Measurements from ENCODE around the gene C10orf90. TPM values are rescaled to one million over a fixed set of nuclear protein-coding genes. Genes with fewer than 3 reads are reported as not detected.

C10orf90 gene
- total RNA-seq (not detected), total RNA-seq (0 to 0.20 (median 0) reads per million in 172 experiments)
- 0.09 TPM for polyA plus RNA-seq (2013, experiment 1 of 2)
- 0.08 TPM for polyA plus RNA-seq (2013, experiment 2 of 2)

GRCh38 chr10:126670056-126670894, at the start of gene C10orf90:
Gene C10orf90, minus strand, starts transcription at chr10:126670693. Its CDS starts 213 bp downstream, at chr10:126670480.
- ATAC-seq (ENCODE audit: poor library complexity) (no peak), DNase-seq (no peak)
- no peaks in the 10 kb centered on the region for H3K9me3 Mint-ChIP-seq
- no peaks in the 10 kb centered on the region for H3K4me1 Mint-ChIP-seq (ENCODE audit: low read depth)
- H3K36me3 Mint-ChIP-seq (ENCODE audit: low read depth) = no peaks in the 10 kb centered on the region
- Histone ChIP-seq H3K9me3 (ENCODE audit: control insufficient read depth in 1 of 2, insufficient read depth in 1 of 2, low read length in 2 of 2) (peaks cover 0 to 4% of the 10 kb centered on the region in 2 experiments), H3K27ac (ENCODE audit: low read depth in 1 of 2, low read length in 2 of 2) (no peak within 1 kb of the TSS), H3K27me3 (ENCODE audit: control insufficient read depth in 1 of 2, insufficient read depth in 2 of 2, low read length in 2 of 2) (no peaks in the 10 kb centered on the region), H3K4me3 (ENCODE audit: low read length) (no peak within 1 kb of the TSS), H3K36me3 (ENCODE audit: insufficient read depth, low read length) (no peaks in the 10 kb centered on the region), H3K4me1 (ENCODE audit: insufficient read depth, low read length) (no peaks in the 10 kb centered on the region)
- intact Hi-C loops (cut with DNase I, micrococcal nuclease) = no loop called here
- H3K27ac Mint-ChIP-seq = no peak within 1 kb of the TSS
- TF ChIP-seq CTCF (IDR thresholded peaks at IDR 0.05) = no peak
- H3K27me3 Mint-ChIP-seq = no peaks in the 10 kb centered on the region
- ChIA-PET CTCF (no interaction called here), POLR2A (no interaction called here)
- H3K4me3 Mint-ChIP-seq = no peak within 1 kb of the TSS

- Histone ChIP-seq H3K4me3 (ENCODE audit: low read length) (no peak overlapping the region), H3K4me1 (ENCODE audit: insufficient read depth, low read length) (no peaks in the 10 kb centered on the region), H3K27ac (ENCODE audit: low read depth in 1 of 2, low read length in 2 of 2) (no peak overlapping the region), H3K27me3 (ENCODE audit: control insufficient read depth in 1 of 2, insufficient read depth in 2 of 2, low read length in 2 of 2) (no peaks in the 10 kb centered on the region), H3K36me3 (ENCODE audit: insufficient read depth, low read length) (no peaks in the 10 kb centered on the region), H3K9me3 (ENCODE audit: control insufficient read depth in 1 of 2, insufficient read depth in 1 of 2, low read length in 2 of 2) (peaks cover 0 to 9% of the 10 kb centered on the region in 2 experiments)
- ChIA-PET POLR2A (no interaction called here), CTCF (no interaction called here)
- H3K4me1 Mint-ChIP-seq (ENCODE audit: low read depth) = no peaks in the 10 kb centered on the region
- DNase-seq (no peak), ATAC-seq (ENCODE audit: poor library complexity) (no peak)
- intact Hi-C loops (cut with DNase I, micrococcal nuclease) = loop anchor here in 1 of 2 experiments (10.0 kb wide), 1 partner anchor 62 kb away; no protein-coding TSS in a partner anchor
- no peak overlapping the region for H3K4me3 Mint-ChIP-seq
- H3K36me3 Mint-ChIP-seq (ENCODE audit: low read depth) = no peaks in the 10 kb centered on the region
- H3K27ac Mint-ChIP-seq = no peak overlapping the region
- no peaks in the 10 kb centered on the region for H3K27me3 Mint-ChIP-seq
- TF ChIP-seq CTCF (IDR thresholded peaks at IDR 0.05) = no peak
- H3K9me3 Mint-ChIP-seq = peaks cover 4% of the 10 kb centered on the region
Measured at GRCh38 chr10:126716366-126716765, 45.9 kb upstream of the C10orf90 start.

GRCh38 chr10:126713594-126713993, 43.1 kb upstream of the C10orf90 start:
- Histone ChIP-seq H3K4me3 (ENCODE audit: low read length) (no peak overlapping the region), H3K9me3 (ENCODE audit: control insufficient read depth in 1 of 2, insufficient read depth in 1 of 2, low read length in 2 of 2) (peaks cover 0 to 4% of the 10 kb centered on the region in 2 experiments), H3K27me3 (ENCODE audit: control insufficient read depth in 1 of 2, insufficient read depth in 2 of 2, low read length in 2 of 2) (no peaks in the 10 kb centered on the region), H3K4me1 (ENCODE audit: insufficient read depth, low read length) (no peaks in the 10 kb centered on the region), H3K36me3 (ENCODE audit: insufficient read depth, low read length) (no peaks in the 10 kb centered on the region), H3K27ac (ENCODE audit: low read depth in 1 of 2, low read length in 2 of 2) (no peak overlapping the region)
- Mint-ChIP-seq H3K4me1 (ENCODE audit: low read depth) (no peaks in the 10 kb centered on the region), H3K9me3 (peaks cover 4% of the 10 kb centered on the region), H3K4me3 (no peak overlapping the region), H3K27me3 (no peaks in the 10 kb centered on the region), H3K27ac (no peak overlapping the region), H3K36me3 (ENCODE audit: low read depth) (no peaks in the 10 kb centered on the region)
- ChIA-PET POLR2A (no interaction called here), CTCF (no interaction called here)
- TF ChIP-seq CTCF (IDR thresholded peaks at IDR 0.05) = no peak
- DNase-seq = no peak
- intact Hi-C loops (cut with DNase I, micrococcal nuclease) = loop anchor here in 1 of 2 experiments (10.0 kb wide), 1 partner anchor 59 kb away; no protein-coding TSS in a partner anchor
- ATAC-seq (ENCODE audit: poor library complexity) = no peak
